OCI-LY1 (cell line): Measurements from ENCODE around the gene FRMD3.

Source experiments
- CTCF ChIP-seq: fragments of 200-600 bp; sonication (generic), shearing (Covaris generic); IDR thresholded peaks from 2 replicates; pipeline ENCODE4 v1.5.1; 2017; ENCODE audit warnings: mild to moderate bottlenecking, antibody characterized with exemption, low read length, moderate library complexity, mixed read lengths
- EZH2 ChIP-seq: fragments of 200-600 bp; sonication (generic), shearing (Covaris generic); IDR thresholded peaks from 2 replicates; pipeline ENCODE4 v1.8.0; 2017; ENCODE audit warnings: borderline replicate concordance, mixed run types, mild to moderate bottlenecking, antibody characterized with exemption, low read length, moderate library complexity, mixed read lengths

GRCh38 chr9:83433846-83434245 is 104.4 kb downstream of the FRMD3 start:
- TF ChIP-seq CTCF (no peak), EZH2 (no peak)
